Stimulated activated naive CD4-positive, alpha-beta T cell (primary cell): ENCODE measurements around the gene MVB12A.
A peak's percentile ranks its signal among the peaks of the same experiment; 100 is the strongest.

ENCODE experiments used
- DNase-seq, 6 experiments: peaks; one replicate each; lab custom pipeline; 2025; lab: John Stamatoyannopoulos, UW

MVB12A gene

DNA sequence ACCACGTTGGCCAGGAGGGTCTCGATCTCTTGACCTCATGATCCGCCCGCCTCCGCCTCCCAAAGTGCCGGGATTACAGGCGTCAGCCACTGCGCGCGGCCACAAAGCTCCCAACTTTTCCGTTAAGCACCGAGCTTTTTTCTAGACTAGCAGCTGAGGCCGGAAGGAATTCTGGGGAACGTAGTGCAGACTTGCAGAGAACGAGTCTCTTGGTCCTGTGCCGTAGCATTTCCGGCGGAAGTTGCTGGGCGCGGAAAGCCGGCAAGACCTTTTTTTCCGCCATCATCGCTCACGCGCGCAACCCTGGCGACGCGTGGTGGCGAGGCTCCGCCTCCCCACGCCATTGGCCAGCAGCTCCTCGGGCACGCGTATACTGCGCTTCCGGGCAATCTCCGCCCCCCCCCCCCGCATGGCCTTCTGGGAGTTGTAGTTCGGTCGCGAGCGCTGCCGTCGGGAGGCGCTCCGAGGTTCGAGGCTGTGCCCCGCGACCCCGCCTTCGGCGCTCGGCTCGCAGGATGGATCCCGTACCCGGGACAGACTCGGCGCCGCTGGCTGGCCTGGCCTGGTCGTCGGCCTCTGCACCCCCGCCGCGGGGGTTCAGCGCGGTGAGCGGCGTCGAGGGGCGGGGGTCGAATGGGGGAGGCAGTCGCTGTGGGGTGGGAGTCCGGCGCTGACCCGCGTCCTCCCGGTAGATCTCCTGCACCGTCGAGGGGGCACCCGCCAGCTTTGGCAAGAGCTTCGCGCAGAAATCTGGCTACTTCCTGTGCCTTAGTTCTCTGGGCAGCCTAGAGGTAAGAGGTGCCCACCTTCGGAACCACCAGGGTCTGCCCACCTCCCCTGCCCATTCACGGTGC lies at the start of gene MVB12A:
Gene MVB12A, plus strand, starts transcription at position 427 of the 854 bp plus-strand sequence. Its CDS starts 89 bp downstream, at position 516.
- peak; percentile 84 to 96 (median 94) for DNase-seq

DNA sequence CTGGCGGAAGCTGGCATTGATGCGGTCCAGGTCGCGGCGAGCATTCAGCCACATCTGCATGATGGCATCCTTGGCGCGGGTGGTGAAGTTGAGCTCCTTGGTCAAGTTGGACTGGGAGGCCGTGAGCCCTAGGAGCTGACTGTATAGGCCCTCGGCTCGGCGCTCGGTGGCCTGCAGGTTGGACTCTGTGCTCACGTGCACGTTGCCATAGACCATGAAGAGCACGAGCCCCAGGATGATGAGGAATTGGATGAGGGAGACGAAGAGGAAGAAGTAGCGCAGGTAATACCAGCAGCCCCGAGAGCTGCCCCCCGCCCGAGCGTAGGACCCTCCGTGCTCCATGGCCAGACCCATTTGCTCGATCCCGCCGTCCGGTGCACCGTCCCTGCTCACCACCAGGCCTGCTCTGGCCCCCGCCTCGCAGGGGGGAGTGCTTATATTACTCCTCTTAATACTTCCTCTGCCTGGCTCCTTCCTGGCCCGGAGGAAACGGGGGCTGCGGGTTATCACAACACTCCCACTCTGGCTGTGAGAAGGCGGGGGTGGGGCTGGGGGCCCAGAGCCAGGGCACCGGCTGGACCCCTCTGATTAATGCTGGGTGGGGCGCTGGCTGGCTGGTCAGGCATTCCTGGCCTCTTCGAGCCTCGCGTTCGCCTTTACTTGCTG lies 42.8 kb upstream of the MVB12A start, which contains the start of gene PLVAP:
Gene PLVAP, minus strand, starts transcription at position 408 of the 666 bp plus-strand sequence. Its CDS starts 54 bp downstream, at position 354.
- peak in 1 of 6 experiments; percentile 5 for DNase-seq

- no peak for DNase-seq
Measured at GRCh38 chr19:17378271-17378670, 41.6 kb upstream of the MVB12A start.

DNA sequence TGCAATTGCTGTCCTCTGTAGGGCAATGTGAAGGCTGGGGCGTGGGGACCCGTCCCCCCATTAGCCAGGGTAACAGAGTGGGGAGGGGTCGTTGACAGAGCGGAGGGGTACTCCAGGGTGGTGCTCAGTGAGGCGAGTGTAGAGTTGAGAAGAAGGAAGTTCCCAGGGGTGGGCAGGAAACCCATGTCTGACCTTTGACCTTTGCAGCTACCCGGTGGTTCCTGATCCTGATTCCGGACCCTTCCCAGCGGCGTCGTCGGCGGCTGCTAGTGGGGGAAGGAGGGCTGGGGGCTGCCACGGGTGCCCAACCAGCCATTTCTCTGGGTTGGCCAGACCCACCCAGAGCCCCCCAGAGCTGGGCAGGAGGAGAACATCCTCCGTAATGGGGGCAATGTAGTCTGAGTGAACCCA lies 40.6 kb upstream of the MVB12A start:
- DNase-seq, result no peak

- no peak for DNase-seq
Measured at GRCh38 chr19:17380426-17381138, 39.3 kb upstream of the MVB12A start.

- peak in 5 of 6 experiments; percentile 35 to 59 (median 41) for DNase-seq
Measured at GRCh38 chr19:17385878-17386611, 33.8 kb upstream of the MVB12A start.

DNA sequence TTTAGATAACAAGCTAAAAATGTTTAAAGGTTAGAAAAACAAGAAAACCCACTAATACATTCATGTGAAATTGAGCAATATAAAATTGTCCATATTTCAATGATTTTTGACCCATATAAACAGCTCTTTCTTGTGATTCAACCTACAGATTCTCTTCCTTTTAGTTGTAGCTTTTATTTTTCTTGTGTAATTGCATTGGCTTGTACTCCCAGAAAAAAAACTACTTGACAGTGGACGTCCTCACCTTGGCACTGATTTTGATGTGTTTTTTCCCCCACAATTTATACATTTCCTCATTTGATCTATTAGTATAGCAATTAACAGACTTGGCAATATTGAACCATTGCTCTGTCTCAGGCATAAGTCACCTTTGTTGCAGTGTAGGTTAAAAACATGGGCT lies 30.6 kb upstream of the MVB12A start:
- no peak for DNase-seq

DNA sequence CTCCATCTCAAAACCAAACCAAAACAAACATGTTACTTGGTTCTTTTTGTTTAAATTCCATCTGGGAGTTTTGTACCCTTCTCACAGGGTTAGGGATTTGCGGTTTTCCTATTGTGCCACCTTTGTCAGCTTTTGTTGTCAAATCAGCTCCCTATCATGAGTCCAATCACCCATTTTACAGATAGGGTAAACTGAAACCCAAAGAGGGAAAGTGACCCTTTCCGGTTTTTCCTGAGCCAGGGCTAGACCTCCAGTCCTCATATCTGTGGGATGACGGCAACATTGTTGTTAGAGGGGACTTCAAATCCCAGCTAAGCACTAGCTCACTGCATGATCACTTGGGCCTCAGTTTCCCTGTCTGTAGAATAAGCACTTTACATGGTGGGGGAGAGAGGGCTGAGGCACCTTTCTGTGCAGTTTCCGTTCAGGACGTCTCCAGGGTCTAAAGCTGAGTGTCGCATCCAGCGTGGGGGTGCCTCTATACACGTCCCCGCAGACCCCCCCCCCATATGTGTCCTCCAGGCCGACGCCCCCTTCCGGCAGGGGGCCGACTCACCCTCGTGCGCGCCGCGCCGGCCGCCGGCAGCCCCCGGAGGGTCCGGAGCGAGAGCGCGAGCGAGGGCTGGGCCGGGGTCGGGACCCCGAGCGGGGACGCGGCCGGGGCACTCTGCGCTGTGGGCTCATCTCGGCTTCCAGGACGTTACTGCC lies 29.7 kb upstream of the MVB12A start:
- DNase-seq, result peak in 4 of 6 experiments; percentile 2 to 32 (median 26)

- DNase-seq, result peak; percentile 71 to 87 (median 84)
Measured at GRCh38 chr19:17390665-17391370, 29.0 kb upstream of the MVB12A start.

- peak in 1 of 6 experiments; percentile 85 for DNase-seq
Measured at GRCh38 chr19:17391371-17392151, 28.3 kb upstream of the MVB12A start.

- no peak for DNase-seq
Measured at GRCh38 chr19:17393002-17393401, 26.8 kb upstream of the MVB12A start.

- no peak for DNase-seq
Measured at GRCh38 chr19:17393914-17394313, 25.9 kb upstream of the MVB12A start, which contains the start of gene CCDC194. Gene CCDC194, minus strand, starts transcription at chr19:17394196. Its CDS starts 38 bp downstream, at chr19:17394158.

DNA sequence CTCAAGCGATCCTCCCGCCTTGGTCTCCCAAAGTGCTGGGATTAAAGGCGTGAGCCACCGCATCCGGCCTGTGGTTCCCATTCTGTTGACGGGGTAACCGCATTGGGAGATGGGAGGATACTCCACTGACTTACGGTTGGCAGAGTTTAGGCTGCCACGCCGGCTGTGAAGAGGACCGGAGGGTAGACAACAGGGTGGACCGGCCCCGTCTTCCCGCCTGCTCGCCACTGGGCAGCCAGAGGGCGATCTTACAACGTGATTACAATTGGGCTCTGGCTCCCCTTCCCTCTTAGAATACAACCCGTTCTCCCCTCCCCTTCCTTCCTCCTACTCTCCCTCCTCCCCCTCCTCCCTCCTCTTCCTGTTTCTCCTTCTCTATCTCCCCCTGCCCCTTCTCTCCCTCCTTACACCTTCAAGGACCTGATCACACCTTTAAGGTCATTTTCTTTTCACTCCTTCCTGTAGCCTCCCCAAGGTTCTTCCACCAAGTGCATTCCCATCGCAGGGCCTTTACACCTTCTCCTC lies 24.9 kb upstream of the MVB12A start:
- DNase-seq, result peak in 5 of 6 experiments; percentile 6 to 39 (median 22)

DNA sequence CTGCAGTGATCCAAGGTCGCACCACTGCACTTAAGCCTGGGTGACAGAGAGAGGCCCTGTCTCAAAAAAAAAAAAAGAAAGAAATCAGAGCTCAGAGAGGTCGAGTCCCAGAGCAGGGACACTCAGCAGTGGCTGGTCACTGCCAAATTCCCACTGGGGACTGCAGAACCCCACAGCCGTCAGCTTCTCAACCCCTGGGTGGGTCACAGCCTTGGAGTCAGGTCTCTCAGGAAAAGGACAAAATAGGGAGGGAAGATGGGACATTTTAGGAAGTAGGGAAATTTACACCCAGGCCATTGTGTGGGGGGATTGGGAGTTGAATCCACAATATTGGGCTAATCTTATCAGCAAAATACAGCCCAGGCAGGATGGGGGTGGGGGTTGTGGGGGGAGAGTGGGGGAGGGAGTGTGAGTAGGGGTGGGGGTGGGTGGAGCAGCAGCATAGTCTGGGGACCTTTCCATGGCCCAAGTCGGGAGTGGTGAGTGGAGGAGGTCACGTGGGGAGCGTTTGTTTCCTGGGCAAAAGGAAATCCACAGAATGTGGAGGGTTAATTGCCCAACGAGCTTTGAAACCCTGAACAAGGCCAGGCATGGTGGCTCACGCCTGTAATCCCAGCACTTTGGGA lies 20.8 kb upstream of the MVB12A start:
- DNase-seq, result no peak

DNA sequence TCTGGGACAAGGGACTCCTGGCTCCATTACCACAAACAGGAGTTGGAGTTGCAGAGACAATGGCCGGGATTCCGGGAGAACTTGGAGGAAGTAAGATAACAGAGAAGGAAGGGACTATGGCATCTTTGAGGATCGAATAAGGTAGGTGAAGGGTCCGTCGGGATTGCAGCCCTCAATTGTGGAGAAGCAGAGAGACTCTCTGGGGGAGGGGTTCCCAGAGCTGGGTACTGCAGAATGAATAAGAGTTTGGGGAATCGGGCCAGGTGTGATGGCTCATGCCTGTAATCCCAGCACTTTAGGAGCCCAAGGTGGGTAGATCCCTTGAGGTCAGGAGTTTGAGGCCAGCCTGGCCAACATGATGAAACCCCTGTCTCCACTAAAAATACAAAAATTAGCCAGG lies 18.2 kb upstream of the MVB12A start:
- no peak for DNase-seq

GRCh38 chr19:17402982-17403855 lies 16.6 kb upstream of the MVB12A start:
- DNase-seq, result peak in 5 of 6 experiments; percentile 20 to 46 (median 41)

DNA sequence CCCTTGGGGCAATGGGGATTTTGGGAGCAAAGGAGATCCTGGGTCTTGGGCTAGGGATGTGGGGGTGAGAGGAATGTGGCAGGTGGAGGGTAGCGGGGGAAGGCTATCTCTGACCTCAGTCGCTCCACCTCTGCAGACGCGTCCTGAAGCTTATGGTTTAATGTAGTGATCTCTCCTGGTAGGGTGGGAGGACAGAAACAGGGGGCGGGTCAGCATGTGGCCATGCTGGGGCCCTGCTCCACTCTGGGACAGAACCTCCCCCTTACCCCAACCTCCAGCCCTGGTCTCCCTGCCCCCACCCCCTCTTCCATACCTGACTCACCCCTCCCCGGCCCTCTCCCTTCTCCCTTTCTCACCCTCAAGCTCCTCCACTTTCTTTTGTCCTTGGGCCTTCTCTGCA lies 15.8 kb upstream of the MVB12A start:
- DNase-seq, result no peak
